ENCODE measurements around the gene LDLRAD2. TPM values are rescaled to one million over a fixed set of nuclear protein-coding genes. Genes with fewer than 3 reads are reported as not detected.

LDLRAD2 gene
- total and polyA plus RNA-seq, 2 of the 8 experiments (the other 6 are each of a cell fraction or from before 2014, with no cell fraction given) = 0.48 to 0.74 TPM

- WGBS, 2 experiments (ENCODE audit: extremely low coverage in 1 of 2, insufficient coverage in 1 of 2, insufficient read length in 1 of 2, insufficient replicate concordance in 2 of 2, low coverage in 1 of 2, low lambda C conversion rate in 2 of 2, missing lambda C conversion rate in 1 of 2) = 94% methylated on average over 12 of the region's 13 CpGs; no CpG with 5 or more reads in 1 of the 2 experiments
- no peak overlapping the region for H4K91ac ChIP-seq (replicated peaks; ENCODE audit: insufficient read length, low read length)
- H2BK15ac ChIP-seq (ENCODE audit: low read length) = no peak overlapping the region
- H2BK20ac ChIP-seq (ENCODE audit: low read length) = no peak overlapping the region
- no peak overlapping the region for H2AFZ ChIP-seq (ENCODE audit: low read length)
- H3K56ac ChIP-seq (replicated peaks; ENCODE audit: insufficient read length, low read depth, low read length) = no peak overlapping the region
- H4K5ac ChIP-seq (ENCODE audit: insufficient read length, low read depth, low read length) = no peak overlapping the region
- no peaks in the 10 kb centered on the region for H3K79me2 ChIP-seq (ENCODE audit: control insufficient read depth in 1 of 2, insufficient read depth in 2 of 2, low read length in 2 of 2)
- H4K8ac ChIP-seq (ENCODE audit: extremely low read depth, insufficient read depth, low read length) = no peak overlapping the region
- no peak overlapping the region for H3K9ac ChIP-seq (replicated peaks in 1 of 4; ENCODE audit: extremely low read depth in 1 of 4, low read depth in 3 of 4, low read length in 3 of 4)
- H3K4me2 ChIP-seq (ENCODE audit: insufficient read depth in 1 of 2, low read depth in 2 of 2, low read length in 2 of 2) = no peak overlapping the region
- DNase-seq (ENCODE audit: low read depth in 1 of 2, low spot score in 2 of 2) (no peak), FAIRE-seq (no peak)
- ChIA-PET POLR2A (ENCODE audit: partially characterized antibody) (interaction anchor here (1.0 to 1.8 kb wide), 3 partner anchors 12 to 25 kb away, joined by 3 to 4 read pairs (median 3); no protein-coding TSS in a partner anchor), CTCF (ENCODE audit: partially characterized antibody) (interaction anchor here (0.5 to 1.5 kb wide), 5 partner anchors 13 to 175 kb away, joined by 3 to 5 read pairs (median 3); no protein-coding TSS in a partner anchor)
- no peak overlapping the region for H3K27ac ChIP-seq (ENCODE audit: low read depth, low read length)
- no peak overlapping the region for H2BK120ac ChIP-seq (replicated peaks; ENCODE audit: low read depth, low read length)
- no peak overlapping the region for H3K18ac ChIP-seq (ENCODE audit: extremely low read depth, low read length)
- no peak overlapping the region for H3K4me3 ChIP-seq (ENCODE audit: extremely low read depth in 1 of 4, insufficient read depth in 2 of 4, low read depth in 3 of 4, low read length in 4 of 4)
- H3K23me2 ChIP-seq (ENCODE audit: low read depth, low read length) = no peaks in the 10 kb centered on the region
- H4K20me1 ChIP-seq (replicated peaks in 1 of 2; ENCODE audit: control insufficient read depth in 1 of 2, insufficient read depth in 2 of 2, low read length in 2 of 2) = peaks cover 0 to 5% of the 10 kb centered on the region in 2 experiments
- TF ChIP-seq HDAC6 (IDR thresholded peaks at IDR 0.05; ENCODE audit: low read depth, low read length) = no peak
- TF ChIP-seq, protein P1, sequence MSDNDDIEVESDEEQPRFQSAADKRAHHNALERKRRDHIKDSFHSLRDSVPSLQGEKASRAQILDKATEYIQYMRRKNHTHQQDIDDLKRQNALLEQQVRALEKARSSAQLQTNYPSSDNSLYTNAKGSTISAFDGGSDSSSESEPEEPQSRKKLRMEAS (IDR thresholded peaks at IDR 0.05) = no peak
- no peak for TF ChIP-seq SIX5 (IDR thresholded peaks at IDR 0.05; ENCODE audit: low read depth, low read length)
- TF ChIP-seq GABPA (IDR thresholded peaks at IDR 0.05; ENCODE audit: borderline replicate concordance, insufficient read depth, low read length) = no peak
- no peak for TF ChIP-seq ATF3 (IDR thresholded peaks at IDR 0.05; ENCODE audit: insufficient read depth, low read depth, low read length)
- no peak for TF ChIP-seq TEAD4 (IDR thresholded peaks at IDR 0.05; ENCODE audit: low read depth, low read length)
- peaks cover 7 to 13% (median 9%) of the 10 kb centered on the region in 4 experiments; a peak in 6 of 7 replicates for H3K4me1 ChIP-seq (replicated peaks in 1 of 4; ENCODE audit: control insufficient read depth in 3 of 4, insufficient read depth in 4 of 4, low read length in 3 of 4)
- H3K14ac ChIP-seq (ENCODE audit: insufficient read length) = no peak overlapping the region
- H3K36me3 ChIP-seq (ENCODE audit: control insufficient read depth in 2 of 4, insufficient read depth in 4 of 4, low read length in 3 of 4) = peaks cover 15 to 31% (median 30%) of the 10 kb centered on the region in 4 experiments; a peak in 6 of 8 replicates
- no peak overlapping the region for H3K4ac ChIP-seq (replicated peaks; ENCODE audit: insufficient read length, low read depth, low read length)
- H3K23ac ChIP-seq (ENCODE audit: insufficient read length) = no peak overlapping the region
- H3K9me3 ChIP-seq (ENCODE audit: insufficient read depth in 2 of 2, low read depth in 1 of 2, low read length in 1 of 2) = no peaks in the 10 kb centered on the region
- no peak overlapping the region for H2BK12ac ChIP-seq (ENCODE audit: low read depth, low read length)
- no peaks in the 10 kb centered on the region; a peak in 1 of 7 replicates for H3K27me3 ChIP-seq (replicated peaks in 1 of 4; ENCODE audit: control insufficient read depth in 3 of 4, extremely low read depth in 1 of 4, insufficient read depth in 3 of 4, low read length in 3 of 4)
- no peak overlapping the region for H2AK5ac ChIP-seq (ENCODE audit: low read depth, low read length)
- H2BK5ac ChIP-seq (ENCODE audit: low read depth, low read length) = no peak overlapping the region
- no peaks in the 10 kb centered on the region; the same call in 1 of the 2 replicates for H3K79me1 ChIP-seq (ENCODE audit: low read depth, low read length)
Measured at GRCh38 chr1:21869620-21870121, 57.6 kb downstream of the LDLRAD2 start.

Data from H1 (cell line).